ENCODE measurements around the gene KCNIP1.

Gene KCNIP1

GRCh38 chr5:170655476-170655875 is 151.7 kb downstream of the KCNIP1 start:
- TF ChIP-seq POLR2A (IDR thresholded peaks at IDR 0.05; ENCODE audit: low read length) (no peak), GATA1 (IDR thresholded peaks at IDR 0.05; ENCODE audit: low read depth, low read length) (no peak)
- DNase-seq: no peak

- TF ChIP-seq GATA1 (IDR thresholded peaks at IDR 0.05; ENCODE audit: low read depth, low read length): no peak
- TF ChIP-seq POLR2A (IDR thresholded peaks at IDR 0.05; ENCODE audit: low read length): no peak
Measured at GRCh38 chr5:170655920-170656319, 152.1 kb downstream of the KCNIP1 start.

GRCh38 chr5:170656346-170656745 is 152.5 kb downstream of the KCNIP1 start:
- no peak for TF ChIP-seq GATA1 (IDR thresholded peaks at IDR 0.05; ENCODE audit: low read depth, low read length)
- no peak for TF ChIP-seq POLR2A (IDR thresholded peaks at IDR 0.05; ENCODE audit: low read length)
- DNase-seq: no peak

More at GRCh38 chr5:170655920-170656319, 152.1 kb downstream of the KCNIP1 start:
- DNase-seq: no peak

GRCh38 chr5:170660531-170660930 is 156.7 kb downstream of the KCNIP1 start:
- no peak for DNase-seq
- no peak for TF ChIP-seq POLR2A (IDR thresholded peaks at IDR 0.05; ENCODE audit: low read length)
- TF ChIP-seq GATA1 (IDR thresholded peaks at IDR 0.05; ENCODE audit: low read depth, low read length): no peak

- no peak for TF ChIP-seq GATA1 (IDR thresholded peaks at IDR 0.05; ENCODE audit: low read depth, low read length)
- no peak for TF ChIP-seq POLR2A (IDR thresholded peaks at IDR 0.05; ENCODE audit: low read length)
- DNase-seq: no peak
Measured at GRCh38 chr5:170662966-170663365, 159.1 kb downstream of the KCNIP1 start.

GRCh38 chr5:170678811-170679210 is 175.0 kb downstream of the KCNIP1 start:
- DNase-seq: no peak
- TF ChIP-seq GATA1 (IDR thresholded peaks at IDR 0.05; ENCODE audit: low read depth, low read length): no peak

- TF ChIP-seq POLR2A (IDR thresholded peaks at IDR 0.05; ENCODE audit: low read length): no peak
- TF ChIP-seq GATA1 (IDR thresholded peaks at IDR 0.05; ENCODE audit: low read depth, low read length): no peak
- peak; percentile 4 to 17 for DNase-seq
Measured at GRCh38 chr5:170681013-170681433, 177.2 kb downstream of the KCNIP1 start.

GRCh38 chr5:170691657-170692056 is 187.8 kb downstream of the KCNIP1 start:
- peak in 1 of 2 experiments; percentile 3 for DNase-seq
- TF ChIP-seq GATA1 (IDR thresholded peaks at IDR 0.05; ENCODE audit: low read depth, low read length): no peak
- no peak for TF ChIP-seq POLR2A (IDR thresholded peaks at IDR 0.05; ENCODE audit: low read length)

GRCh38 chr5:170693701-170694100 is 189.9 kb downstream of the KCNIP1 start:
- no peak for TF ChIP-seq GATA1 (IDR thresholded peaks at IDR 0.05; ENCODE audit: low read depth, low read length)
- TF ChIP-seq POLR2A (IDR thresholded peaks at IDR 0.05; ENCODE audit: low read length): no peak
- DNase-seq: no peak

- no peak for DNase-seq
- no peak for TF ChIP-seq GATA1 (IDR thresholded peaks at IDR 0.05; ENCODE audit: low read depth, low read length)
- TF ChIP-seq POLR2A (IDR thresholded peaks at IDR 0.05; ENCODE audit: low read length): no peak
Measured at GRCh38 chr5:170694911-170695310, 191.1 kb downstream of the KCNIP1 start.

GRCh38 chr5:170697031-170697430 is 193.2 kb downstream of the KCNIP1 start:
- TF ChIP-seq GATA1 (IDR thresholded peaks at IDR 0.05; ENCODE audit: low read depth, low read length) (no peak), POLR2A (IDR thresholded peaks at IDR 0.05; ENCODE audit: low read length) (no peak)

GRCh38 chr5:170700503-170700902 is 196.7 kb downstream of the KCNIP1 start:
- DNase-seq: no peak
- no peak for TF ChIP-seq POLR2A (IDR thresholded peaks at IDR 0.05; ENCODE audit: low read length)
- TF ChIP-seq GATA1 (IDR thresholded peaks at IDR 0.05; ENCODE audit: low read depth, low read length): no peak

More at GRCh38 chr5:170697031-170697430, 193.2 kb downstream of the KCNIP1 start:
- no peak for DNase-seq

GRCh38 chr5:170701334-170701733 is 197.5 kb downstream of the KCNIP1 start:
- DNase-seq: no peak
- TF ChIP-seq GATA1 (IDR thresholded peaks at IDR 0.05; ENCODE audit: low read depth, low read length): no peak
- no peak for TF ChIP-seq POLR2A (IDR thresholded peaks at IDR 0.05; ENCODE audit: low read length)

- DNase-seq: no peak
- no peak for TF ChIP-seq GATA1 (IDR thresholded peaks at IDR 0.05; ENCODE audit: low read depth, low read length)
- no peak for TF ChIP-seq POLR2A (IDR thresholded peaks at IDR 0.05; ENCODE audit: low read length)
Measured at GRCh38 chr5:170704417-170705192, 200.8 kb downstream of the KCNIP1 start.

GRCh38 chr5:170709640-170710039 is 205.8 kb downstream of the KCNIP1 start:
- DNase-seq: no peak
- TF ChIP-seq POLR2A (IDR thresholded peaks at IDR 0.05; ENCODE audit: low read length) (no peak), GATA1 (IDR thresholded peaks at IDR 0.05; ENCODE audit: low read depth, low read length) (no peak)

Data from erythroblast (primary cell).